ENCODE measurements around the gene PRR16.

Gene PRR16

GRCh38 chr5:120509053-120509452, 45.0 kb downstream of the PRR16 start:
- no peaks in the 10 kb centered on the region for H3K4me1 ChIP-seq (ENCODE audit: insufficient read depth, low read length, poor library complexity, severe bottlenecking)
- H3K4me3 ChIP-seq (ENCODE audit: low read length, poor library complexity, severe bottlenecking) = no peak overlapping the region
- TF ChIP-seq CTCF (conservative IDR thresholded peaks at IDR 0.05; ENCODE audit: low read length) = no peak
- TF ChIP-seq EZH2phosphoT487 (IDR thresholded peaks at IDR 0.05; ENCODE audit: borderline replicate concordance) = no peak
- H3K4me2 ChIP-seq (ENCODE audit: low read depth, low read length, poor library complexity, severe bottlenecking) = no peak overlapping the region
- no peaks in the 10 kb centered on the region for H3K9me3 ChIP-seq (ENCODE audit: insufficient read depth, low read depth, low read length)
- no peaks in the 10 kb centered on the region for H3K9me2 ChIP-seq (replicated peaks; ENCODE audit: low read depth, low read length)
- H2AFZ ChIP-seq (ENCODE audit: low read length) = no peak overlapping the region
- H3K36me3 ChIP-seq (ENCODE audit: insufficient read depth, low read length) = no peaks in the 10 kb centered on the region
- no peaks in the 10 kb centered on the region for H3K27me3 ChIP-seq (ENCODE audit: insufficient read depth, low read length, poor library complexity, severe bottlenecking)
- H3K9ac ChIP-seq (ENCODE audit: low read depth, low read length, poor library complexity, severe bottlenecking) = no peak overlapping the region
- H4K20me1 ChIP-seq (ENCODE audit: insufficient read depth, low read length, poor library complexity, severe bottlenecking) = no peaks in the 10 kb centered on the region
- H3F3A ChIP-seq (ENCODE audit: low read depth) = no peaks in the 10 kb centered on the region
- H3K79me2 ChIP-seq (ENCODE audit: insufficient read depth, low read length) = no peaks in the 10 kb centered on the region

GRCh38 chr5:120510098-120510637, 46.1 kb downstream of the PRR16 start:
- Histone ChIP-seq H3K9me3 (ENCODE audit: insufficient read depth, low read depth, low read length) (no peaks in the 10 kb centered on the region), H3K9me2 (replicated peaks; ENCODE audit: low read depth, low read length) (no peaks in the 10 kb centered on the region), H3F3A (ENCODE audit: low read depth) (no peaks in the 10 kb centered on the region), H3K4me1 (ENCODE audit: insufficient read depth, low read length, poor library complexity, severe bottlenecking) (no peaks in the 10 kb centered on the region), H3K4me2 (ENCODE audit: low read depth, low read length, poor library complexity, severe bottlenecking) (no peak overlapping the region), H3K9ac (ENCODE audit: low read depth, low read length, poor library complexity, severe bottlenecking) (no peak overlapping the region), H4K20me1 (ENCODE audit: insufficient read depth, low read length, poor library complexity, severe bottlenecking) (no peaks in the 10 kb centered on the region), H3K79me2 (ENCODE audit: insufficient read depth, low read length) (no peaks in the 10 kb centered on the region), H3K27me3 (ENCODE audit: insufficient read depth, low read length, poor library complexity, severe bottlenecking) (no peaks in the 10 kb centered on the region), H3K36me3 (ENCODE audit: insufficient read depth, low read length) (no peaks in the 10 kb centered on the region), H2AFZ (ENCODE audit: low read length) (no peak overlapping the region), H3K4me3 (ENCODE audit: low read length, poor library complexity, severe bottlenecking) (no peak overlapping the region)
- TF ChIP-seq EZH2phosphoT487 (IDR thresholded peaks at IDR 0.05; ENCODE audit: borderline replicate concordance) = no peak
- no peak for TF ChIP-seq CTCF (conservative IDR thresholded peaks at IDR 0.05; ENCODE audit: low read length)

GRCh38 chr5:120510994-120511686, 47.0 kb downstream of the PRR16 start:
- H3K9me2 ChIP-seq (replicated peaks; ENCODE audit: low read depth, low read length) = no peaks in the 10 kb centered on the region
- no peaks in the 10 kb centered on the region for H4K20me1 ChIP-seq (ENCODE audit: insufficient read depth, low read length, poor library complexity, severe bottlenecking)
- no peaks in the 10 kb centered on the region for H3K36me3 ChIP-seq (ENCODE audit: insufficient read depth, low read length)
- no peaks in the 10 kb centered on the region for H3K27me3 ChIP-seq (ENCODE audit: insufficient read depth, low read length, poor library complexity, severe bottlenecking)
- H3K4me1 ChIP-seq (ENCODE audit: insufficient read depth, low read length, poor library complexity, severe bottlenecking) = no peaks in the 10 kb centered on the region
- H3K79me2 ChIP-seq (ENCODE audit: insufficient read depth, low read length) = no peaks in the 10 kb centered on the region
- H3F3A ChIP-seq (ENCODE audit: low read depth) = no peaks in the 10 kb centered on the region
- no peaks in the 10 kb centered on the region for H3K9me3 ChIP-seq (ENCODE audit: insufficient read depth, low read depth, low read length)
- no peak overlapping the region for H3K4me2 ChIP-seq (ENCODE audit: low read depth, low read length, poor library complexity, severe bottlenecking)
- no peak overlapping the region for H2AFZ ChIP-seq (ENCODE audit: low read length)
- no peak for TF ChIP-seq CTCF (conservative IDR thresholded peaks at IDR 0.05; ENCODE audit: low read length)
- no peak overlapping the region for H3K9ac ChIP-seq (ENCODE audit: low read depth, low read length, poor library complexity, severe bottlenecking)
- no peak overlapping the region for H3K4me3 ChIP-seq (ENCODE audit: low read length, poor library complexity, severe bottlenecking)

Data from Loucy (cell line).